ENCODE results near the gene HAUS8. TPM values are rescaled to one million over a fixed set of nuclear protein-coding genes. Genes with fewer than 3 reads are reported as not detected.

Gene HAUS8, protein sequence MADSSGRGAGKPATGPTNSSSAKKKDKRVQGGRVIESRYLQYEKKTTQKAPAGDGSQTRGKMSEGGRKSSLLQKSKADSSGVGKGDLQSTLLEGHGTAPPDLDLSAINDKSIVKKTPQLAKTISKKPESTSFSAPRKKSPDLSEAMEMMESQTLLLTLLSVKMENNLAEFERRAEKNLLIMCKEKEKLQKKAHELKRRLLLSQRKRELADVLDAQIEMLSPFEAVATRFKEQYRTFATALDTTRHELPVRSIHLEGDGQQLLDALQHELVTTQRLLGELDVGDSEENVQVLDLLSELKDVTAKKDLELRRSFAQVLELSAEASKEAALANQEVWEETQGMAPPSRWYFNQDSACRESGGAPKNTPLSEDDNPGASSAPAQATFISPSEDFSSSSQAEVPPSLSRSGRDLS
- total RNA-seq (10 to 100 TPM; 16.7 to 31.5 (median 19.3) TPM), polyA plus RNA-seq (10 to 100 TPM in 1 of 2 donors, 1 to 10 TPM in 1; 9.4 to 11.5 TPM), total RNA-seq (10.8 reads per million, percentile 37 among the genes with 10 or more reads in this experiment)

DNA sequence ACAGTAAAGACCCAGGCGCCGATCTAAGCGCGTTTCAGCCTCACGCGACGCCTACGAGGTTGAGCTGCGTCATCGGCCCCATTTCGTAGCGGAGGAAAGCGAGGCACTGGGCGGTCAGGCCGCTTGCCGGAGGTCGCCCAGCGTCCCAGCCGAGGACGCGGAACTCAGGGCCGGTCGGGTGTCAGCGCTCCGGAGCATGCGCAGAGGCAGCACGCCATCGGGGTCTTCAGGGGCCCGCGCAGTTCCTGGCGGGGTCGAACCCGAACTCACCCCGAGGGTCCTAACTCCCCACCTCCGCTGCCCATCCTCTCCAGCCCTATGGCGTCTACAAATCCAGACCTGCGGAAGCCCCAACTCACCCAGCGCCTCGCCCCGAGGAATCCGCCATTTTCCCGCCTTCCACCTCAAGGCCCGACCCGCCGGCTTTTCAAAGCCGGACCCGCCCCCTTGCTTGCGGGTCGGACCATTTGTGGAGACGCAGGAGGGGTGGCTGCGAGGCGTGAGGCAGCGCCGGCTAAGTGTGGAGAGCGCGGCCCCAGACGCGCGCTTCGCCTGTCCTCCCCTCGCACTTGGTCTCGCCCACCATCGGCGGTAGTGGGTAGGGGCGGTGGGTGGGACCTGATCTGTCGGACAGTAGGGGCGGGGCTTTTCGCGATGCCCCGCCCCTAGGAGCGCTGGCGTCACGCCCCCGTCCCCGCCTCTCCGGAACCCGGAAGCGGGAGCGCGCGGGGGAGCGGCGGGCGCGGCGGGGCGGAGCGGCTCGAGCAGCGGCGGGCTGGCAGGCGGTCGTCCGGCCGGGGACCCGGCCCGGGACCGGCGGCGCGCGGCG lies at the start of gene HAUS8, which contains the start of gene MYO9B:
Gene HAUS8 (minus strand): TSS at position 418 of the 829 bp plus-strand sequence. CDS start 30 bp downstream, at position 388.
Gene MYO9B (plus strand): TSS at position 743 of the 829 bp plus-strand sequence. CDS start 25,941 bp downstream, outside the sequence.
- H3K4me3 ChIP-seq (ENCODE audit: low read length) = peak within 1 kb of the TSS; percentile 94
- peak; percentile 98 for ATAC-seq
- H3K36me3 Mint-ChIP-seq = peaks cover 0 to 13% (median 4%) of the 10 kb centered on the region in 5 donors
- H3K27ac ChIP-seq (ENCODE audit: low read depth, low read length) = peak within 1 kb of the TSS; percentile 88
- H3K4me1 ChIP-seq (ENCODE audit: control insufficient read depth in 2 of 2, insufficient read depth in 2 of 2, low read length in 2 of 2) = peaks cover 28 to 32% of the 10 kb centered on the region in 2 donors
- POLR2A ChIA-PET = interaction anchor here (0.7 to 5.0 kb wide), 9 partner anchors 10 to 206 kb away, joined by 3 to 56 read pairs (median 5); partner anchors contain the start of genes ANKLE1, BABAM1 and USE1
- H3K9me3 ChIP-seq (ENCODE audit: control insufficient read depth in 2 of 3, low read length in 3 of 3) = no peaks in the 10 kb centered on the region
- no peaks in the 10 kb centered on the region for H3K27me3 Mint-ChIP-seq
- H3K4me1 Mint-ChIP-seq = peaks cover 45 to 65% (median 55%) of the 10 kb centered on the region in 7 donors
- H3K9me3 Mint-ChIP-seq = peaks cover 0 to 2% (median 0%) of the 10 kb centered on the region in 11 donors
- CTCF ChIA-PET = interaction anchor here (0.7 kb wide), 1 partner anchor 208 kb away, joined by 3 read pairs; no protein-coding TSS in a partner anchor
- peak; percentile 96 to 100 (median 100) for DNase-seq
- H3K27ac Mint-ChIP-seq = peak within 1 kb of the TSS; percentile 86 to 99 (median 97)
- intact Hi-C loops (cut with micrococcal nuclease) = loop anchor here (1.0 to 10.0 kb wide), 20 partner anchors 50 to 963 kb away; partner anchors contain the start of genes BABAM1 (in 2 of the 2), DDA1 (in 2 of the 2), GTPBP3 (in 2 of the 2) and MED26 (in 2 of the 2)
- peak within 1 kb of the TSS; percentile 96 to 100 (median 98) for H3K4me3 Mint-ChIP-seq
- H3K27me3 ChIP-seq (ENCODE audit: control insufficient read depth in 2 of 2, insufficient read depth in 2 of 2, low read length in 2 of 2) = no peaks in the 10 kb centered on the region
- peaks cover 0 to 23% (median 0%) of the 10 kb centered on the region in 3 experiments for H3K36me3 ChIP-seq (ENCODE audit: control insufficient read depth in 2 of 3, insufficient read depth in 3 of 3, low read length in 3 of 3)

GRCh38 chr19:17124025-17124424 lies 48.8 kb upstream of the HAUS8 start:
- peaks cover 0 to 24% (median 19%) of the 10 kb centered on the region in 5 donors for H3K36me3 Mint-ChIP-seq
- Histone ChIP-seq H3K4me3 (ENCODE audit: low read length) (no peak overlapping the region), H3K9me3 (ENCODE audit: control insufficient read depth in 2 of 3, low read length in 3 of 3) (peaks cover 0 to 9% (median 0%) of the 10 kb centered on the region in 3 experiments), H3K27me3 (ENCODE audit: control insufficient read depth in 2 of 2, insufficient read depth in 2 of 2, low read length in 2 of 2) (no peaks in the 10 kb centered on the region), H3K27ac (ENCODE audit: low read depth, low read length) (peak overlapping the region; percentile 95), H3K4me1 (ENCODE audit: control insufficient read depth in 2 of 2, insufficient read depth in 2 of 2, low read length in 2 of 2) (peaks cover 33 to 41% of the 10 kb centered on the region in 2 donors), H3K36me3 (ENCODE audit: control insufficient read depth in 2 of 3, insufficient read depth in 3 of 3, low read length in 3 of 3) (peaks cover 0 to 10% (median 0%) of the 10 kb centered on the region in 3 experiments)
- H3K27me3 Mint-ChIP-seq = no peaks in the 10 kb centered on the region
- ATAC-seq = no peak
- H3K9me3 Mint-ChIP-seq = peaks cover 0 to 11% (median 0%) of the 10 kb centered on the region in 11 donors
- intact Hi-C loops (cut with micrococcal nuclease) = loop anchor here in 1 of 2 donors (2.0 kb wide), 3 partner anchors 15 to 111 kb away; no protein-coding TSS in a partner anchor
- peak overlapping the region in 8 of 10 donors; percentile 23 to 83 (median 46) for H3K4me3 Mint-ChIP-seq
- CTCF ChIA-PET = no interaction called here
- peaks cover 18 to 74% (median 50%) of the 10 kb centered on the region in 7 donors for H3K4me1 Mint-ChIP-seq
- H3K27ac Mint-ChIP-seq = peak overlapping the region; percentile 90 to 100 (median 99)
- no peak for DNase-seq
- POLR2A ChIA-PET = interaction anchor here (0.6 to 3.4 kb wide), 6 partner anchors 13 to 222 kb away, joined by 4 to 56 read pairs (median 9); partner anchors contain the start of genes HAUS8, MYO9B and USE1

- ATAC-seq = no peak
- intact Hi-C loops (cut with micrococcal nuclease) = no loop called here
- no peak overlapping the region for H3K4me3 ChIP-seq (ENCODE audit: low read length)
- DNase-seq = no peak
- Mint-ChIP-seq H3K4me3 (no peak overlapping the region), H3K9me3 (peaks cover 0 to 11% (median 0%) of the 10 kb centered on the region in 11 donors), H3K36me3 (peaks cover 0 to 25% (median 19%) of the 10 kb centered on the region in 5 donors), H3K4me1 (peaks cover 18 to 74% (median 48%) of the 10 kb centered on the region in 7 donors), H3K27me3 (no peaks in the 10 kb centered on the region), H3K27ac (peak overlapping the region in 6 of 9 donors; percentile 31 to 100 (median 83))
- ChIA-PET CTCF (no interaction called here), POLR2A (interaction anchor here (0.6 to 3.4 kb wide), 7 partner anchors 18 to 223 kb away, joined by 3 to 21 read pairs (median 4); partner anchors contain the start of genes MYO9B and USE1)
- peaks cover 33 to 38% of the 10 kb centered on the region in 2 donors for H3K4me1 ChIP-seq (ENCODE audit: control insufficient read depth in 2 of 2, insufficient read depth in 2 of 2, low read length in 2 of 2)
- no peaks in the 10 kb centered on the region for H3K27me3 ChIP-seq (ENCODE audit: control insufficient read depth in 2 of 2, insufficient read depth in 2 of 2, low read length in 2 of 2)
- H3K9me3 ChIP-seq (ENCODE audit: control insufficient read depth in 2 of 3, low read length in 3 of 3) = peaks cover 0 to 9% (median 0%) of the 10 kb centered on the region in 3 experiments
- no peak overlapping the region for H3K27ac ChIP-seq (ENCODE audit: low read depth, low read length)
- peaks cover 0 to 14% (median 0%) of the 10 kb centered on the region in 3 experiments for H3K36me3 ChIP-seq (ENCODE audit: control insufficient read depth in 2 of 3, insufficient read depth in 3 of 3, low read length in 3 of 3)
These were observed 47.8 kb upstream of the HAUS8 start for GRCh38 chr19:17123041-17123440.

DNA sequence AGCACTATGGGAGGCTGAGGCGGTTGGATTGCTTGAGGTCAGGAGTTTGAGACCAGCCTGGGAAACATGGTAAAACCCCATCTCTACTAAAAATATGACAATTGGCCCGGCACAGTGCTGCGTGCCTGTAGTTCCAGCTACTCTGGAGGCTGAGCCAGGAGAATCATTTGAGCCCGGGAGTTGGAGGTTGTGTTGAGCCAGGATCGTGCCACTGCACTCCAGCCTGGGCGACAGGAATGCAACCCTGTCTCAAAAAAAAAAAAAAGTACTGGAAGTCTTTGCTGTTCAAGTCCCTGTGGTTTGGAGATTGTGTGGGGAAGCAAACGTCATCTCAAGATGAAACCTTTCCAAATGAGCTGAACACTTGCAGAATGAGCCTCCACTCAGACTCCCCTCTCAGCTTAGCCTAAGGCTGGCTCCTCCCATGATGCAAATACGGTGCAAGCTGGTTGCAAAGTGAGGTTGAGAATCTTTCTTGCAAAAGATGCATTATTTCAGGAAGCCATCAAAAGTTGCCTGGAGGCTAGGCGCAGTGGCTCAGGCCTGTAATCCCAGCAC lies 46.6 kb upstream of the HAUS8 start:
- H3K9me3 Mint-ChIP-seq = peaks cover 0 to 11% (median 0%) of the 10 kb centered on the region in 11 donors
- CTCF ChIA-PET = interaction anchor here (0.7 to 0.9 kb wide), 2 partner anchors 15 to 816 kb away, joined by 3 read pairs; no protein-coding TSS in a partner anchor
- no peak overlapping the region for H3K4me3 Mint-ChIP-seq
- H3K4me1 ChIP-seq (ENCODE audit: control insufficient read depth in 2 of 2, insufficient read depth in 2 of 2, low read length in 2 of 2) = peaks cover 28 to 33% of the 10 kb centered on the region in 2 donors
- H3K27ac Mint-ChIP-seq = peak overlapping the region; percentile 18 to 98 (median 70)
- ATAC-seq = no peak
- H3K27me3 Mint-ChIP-seq = no peaks in the 10 kb centered on the region
- H3K27me3 ChIP-seq (ENCODE audit: control insufficient read depth in 2 of 2, insufficient read depth in 2 of 2, low read length in 2 of 2) = no peaks in the 10 kb centered on the region
- POLR2A ChIA-PET = interaction anchor here (1.0 to 1.4 kb wide), 3 partner anchors 10 to 93 kb away, joined by 3 read pairs; partner anchors contain the start of gene USE1
- peaks cover 18 to 63% (median 40%) of the 10 kb centered on the region in 7 donors for H3K4me1 Mint-ChIP-seq
- H3K9me3 ChIP-seq (ENCODE audit: control insufficient read depth in 2 of 3, low read length in 3 of 3) = peaks cover 0 to 9% (median 0%) of the 10 kb centered on the region in 3 experiments
- DNase-seq = no peak
- H3K36me3 ChIP-seq (ENCODE audit: control insufficient read depth in 2 of 3, insufficient read depth in 3 of 3, low read length in 3 of 3) = peaks cover 0 to 14% (median 0%) of the 10 kb centered on the region in 3 experiments
- intact Hi-C loops (cut with micrococcal nuclease) = no loop called here
- H3K4me3 ChIP-seq (ENCODE audit: low read length) = no peak overlapping the region
- peaks cover 0 to 25% (median 19%) of the 10 kb centered on the region in 5 donors for H3K36me3 Mint-ChIP-seq
- H3K27ac ChIP-seq (ENCODE audit: low read depth, low read length) = no peak overlapping the region

DNA sequence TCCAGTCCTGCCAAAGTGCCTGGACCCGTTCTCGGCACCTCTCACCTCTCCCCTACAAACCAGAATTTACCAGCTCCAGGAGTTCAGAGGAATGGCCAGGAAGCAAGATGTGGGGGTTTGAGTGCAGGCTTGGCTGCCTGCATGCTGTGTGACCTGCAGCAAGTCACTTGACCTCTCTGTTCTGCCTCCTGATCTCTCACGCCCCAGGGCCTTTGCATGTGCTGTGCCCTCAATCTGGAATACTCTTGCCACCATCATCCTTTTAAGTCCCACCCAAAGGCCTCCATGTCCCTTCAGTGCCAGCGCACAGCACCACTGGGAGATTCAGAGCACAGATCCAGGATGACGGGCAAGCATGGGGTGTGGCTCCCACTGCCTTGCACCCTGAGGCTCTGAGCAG lies 43.7 kb upstream of the HAUS8 start:
- peaks cover 0 to 9% (median 0%) of the 10 kb centered on the region in 3 experiments for H3K9me3 ChIP-seq (ENCODE audit: control insufficient read depth in 2 of 3, low read length in 3 of 3)
- DNase-seq (no peak), ATAC-seq (no peak)
- H3K36me3 Mint-ChIP-seq = peaks cover 0 to 35% (median 22%) of the 10 kb centered on the region in 5 donors
- peaks cover 0 to 45% (median 18%) of the 10 kb centered on the region in 7 donors for H3K4me1 Mint-ChIP-seq
- CTCF ChIA-PET = no interaction called here
- peak overlapping the region in 3 of 9 donors; percentile 17 to 43 (median 41) for H3K27ac Mint-ChIP-seq
- POLR2A ChIA-PET = no interaction called here
- no peak overlapping the region for H3K4me3 Mint-ChIP-seq
- H3K36me3 ChIP-seq (ENCODE audit: control insufficient read depth in 2 of 3, insufficient read depth in 3 of 3, low read length in 3 of 3) = peaks cover 0 to 29% (median 0%) of the 10 kb centered on the region in 3 experiments
- peaks cover 6 to 10% of the 10 kb centered on the region in 2 donors for H3K4me1 ChIP-seq (ENCODE audit: control insufficient read depth in 2 of 2, insufficient read depth in 2 of 2, low read length in 2 of 2)
- no peak overlapping the region for H3K4me3 ChIP-seq (ENCODE audit: low read length)
- intact Hi-C loops (cut with micrococcal nuclease) = no loop called here
- peaks cover 0 to 11% (median 0%) of the 10 kb centered on the region in 11 donors for H3K9me3 Mint-ChIP-seq
- no peaks in the 10 kb centered on the region for H3K27me3 ChIP-seq (ENCODE audit: control insufficient read depth in 2 of 2, insufficient read depth in 2 of 2, low read length in 2 of 2)
- H3K27ac ChIP-seq (ENCODE audit: low read depth, low read length) = no peak overlapping the region
- H3K27me3 Mint-ChIP-seq = no peaks in the 10 kb centered on the region
